HepG2 (cell line): ENCODE results near the gene PCP4. TPM values are rescaled to one million over a fixed set of nuclear protein-coding genes. Genes with fewer than 3 reads are reported as not detected.

Experiments
- ATAC-seq: fragments of 200-7000 bp; cut with Tn5 transposase; 3 replicates; pipeline ENCODE4 v1.9.1; 2020; ENCODE audit warnings: mild to moderate bottlenecking, moderate library complexity
- BruUV-seq: library from RNA; stranded (reverse); fragments of 400-500 nt; replicated peaks from 2 replicates; lab custom pipeline; 2021; lab: Mats Ljungman, UMichigan
- CTCF ChIA-PET: fragments of 300-600 bp; formaldehyde crosslinking; extraction: SDS; loops from one replicate; lab custom pipeline; 2021; ENCODE audit warnings: low total read pairs, inconsistent platforms, low intra/inter-chr PET ratio; lab: Yijun Ruan, JAX
- POLR2A ChIA-PET: fragments of 350-600 bp; sonication (Branson Sonifier 250); formaldehyde crosslinking; loops from one replicate; lab custom pipeline; 2020; ENCODE audit warnings: antibody characterized with exemption, inconsistent platforms; lab: Yijun Ruan, JAX
- DNase-seq: peaks from one replicate; pipeline ENCODE4 v3.0.0-alpha.2; 2015; ENCODE audit warnings: low spot score
- FAIRE-seq: peaks from 3 replicates; lab custom pipeline; 2011; peaks lifted over from hg19 to GRCh38; lab: Jason Lieb, UNC
- H2AFZ ChIP-seq: one replicate; pipeline ENCODE4 v1.6.1; 2011; ENCODE audit warnings: low read length, inconsistent platforms
- H3K27ac ChIP-seq: fragments of 300-600 bp; 3 replicates; pipeline ENCODE4 v1.8.0; 2011; ENCODE audit warnings: mixed run types, mild to moderate bottlenecking, mixed read lengths, low read length, inconsistent platforms; ENCODE audit not compliant: insufficient read depth; ENCODE audit errors: extremely low read length
- H3K27me3 ChIP-seq, 2 experiments: fragments of 200-600 bp in 1 of 2; 2 replicates in 1 of 2; 3 replicates in 1 of 2; pipeline versions ENCODE4 v1.6.0 to v1.8.0; 2011; ENCODE audit warnings: low read length in 2 of 2, mild to moderate bottlenecking in 2 of 2, moderate library complexity in 2 of 2, inconsistent platforms in 1 of 2; ENCODE audit not compliant: insufficient read depth in 2 of 2, control insufficient read depth in 1 of 2
- H3K36me3 ChIP-seq, 2 experiments: fragments of 200-600 bp in 1 of 2; replicated peaks in 1 of 2; 2 replicates in 1 of 2; 3 replicates in 1 of 2; pipeline versions ENCODE4 v1.5.1 to v1.8.0; 2011; ENCODE audit warnings: low read length in 2 of 2, inconsistent platforms in 1 of 2; ENCODE audit not compliant: insufficient read depth in 2 of 2, control insufficient read depth in 1 of 2
- H3K4me1 ChIP-seq: 2 replicates; pipeline ENCODE4 v1.5.1; 2012; ENCODE audit warnings: low read length, inconsistent platforms; ENCODE audit not compliant: insufficient read depth
- H3K4me2 ChIP-seq: 2 replicates; pipeline ENCODE4 v1.6.0; 2011; ENCODE audit warnings: low read depth, low read length, inconsistent platforms
- H3K4me3 ChIP-seq, 3 experiments: fragments of 200-600 bp in 1 of 3; sonication (generic), shearing (Covaris generic) in 1 of 3; replicated peaks in 1 of 3; 2 replicates each; pipeline ENCODE4 v1.5.1; 2011 to 2016; ENCODE audit warnings: low read length in 3 of 3, inconsistent platforms in 2 of 3, low read depth in 2 of 3, mild to moderate bottlenecking in 2 of 3, control low read depth in 1 of 3, mixed read lengths in 1 of 3; ENCODE audit not compliant: insufficient read depth in 1 of 3
- H3K79me2 ChIP-seq: one replicate; pipeline ENCODE4 v1.6.1; 2011; ENCODE audit warnings: low read length, inconsistent platforms; ENCODE audit not compliant: insufficient read depth
- H3K9ac ChIP-seq: 2 replicates; pipeline ENCODE4 v1.6.0; 2011; ENCODE audit warnings: mild to moderate bottlenecking, low read depth, low read length, inconsistent platforms; ENCODE audit not compliant: insufficient read depth
- H3K9me3 ChIP-seq: 2 replicates; pipeline ENCODE4 v1.5.1; 2012; ENCODE audit warnings: mild to moderate bottlenecking, low read length
- H4K20me1 ChIP-seq: 2 replicates; pipeline ENCODE4 v1.6.0; 2011; ENCODE audit warnings: inconsistent platforms, mild to moderate bottlenecking, low read length, moderate library complexity; ENCODE audit not compliant: insufficient read depth
- ETS1 ChIP-seq: sonication (generic); formaldehyde crosslinking; IDR thresholded peaks from 2 replicates; pipeline ENCODE4 v1.4.0; 2020; ENCODE audit warnings: missing genetic modification reagents
- FOXP1 ChIP-seq, 2 experiments: fragments of 450-650 bp in 1 of 2; IDR thresholded peaks; 2 replicates each; pipeline ENCODE4 v1.6.1; 2017 to 2018; ENCODE audit warnings: antibody characterized with exemption in 1 of 2
- MTF1 ChIP-seq: sonication (generic); formaldehyde crosslinking; IDR thresholded peaks from 2 replicates; pipeline ENCODE4 v1.5.0; 2020; ENCODE audit warnings: missing genetic modification reagents
- NBN ChIP-seq: fragments of 450-650 bp; conservative IDR thresholded peaks from 2 replicates; pipeline ENCODE4 v1.6.1; 2017
- PCBP1 ChIP-seq: fragments of 200-400 bp; formaldehyde crosslinking; IDR thresholded peaks from 2 replicates; pipeline ENCODE4 v1.6.1; 2017; ENCODE audit warnings: mild to moderate bottlenecking, low read depth, low read length, borderline replicate concordance
- RBM22 ChIP-seq: fragments of 200-400 bp; formaldehyde crosslinking; optimal IDR thresholded peaks from 2 replicates; pipeline ENCODE3; 2017; ENCODE audit warnings: mild to moderate bottlenecking, low read length, moderate library complexity
- RERE ChIP-seq: IDR thresholded peaks from 2 replicates; pipeline ENCODE4 v1.6.1; 2016; ENCODE audit warnings: low read depth, missing genetic modification reagents, missing compliant biosample characterization
- RNF219 ChIP-seq: sonication (generic); formaldehyde crosslinking; IDR thresholded peaks from 2 replicates; pipeline ENCODE4 v1.5.0; 2020; ENCODE audit warnings: mild to moderate bottlenecking, missing genetic modification reagents
- SKI ChIP-seq: fragments of 450-650 bp; IDR thresholded peaks from one replicate; pipeline ENCODE4 v1.6.1; 2018; ENCODE audit warnings: mild to moderate bottlenecking; ENCODE audit not compliant: partially characterized antibody
- SP1 ChIP-seq, 2 experiments: fragments of 450-650 bp in 1 of 2; sonication (generic) in 1 of 2; formaldehyde crosslinking in 1 of 2; IDR thresholded peaks; 2 replicates each; pipeline versions ENCODE4 v1.4.0 to v1.6.1; 2016 to 2020; ENCODE audit warnings: missing genetic modification reagents in 1 of 2
- YEATS2 ChIP-seq: sonication (generic); formaldehyde crosslinking; IDR thresholded peaks from 2 replicates; pipeline ENCODE4 v1.4.0; 2020; ENCODE audit warnings: missing genetic modification reagents, borderline replicate concordance
- ZIK1 ChIP-seq: sonication (generic); formaldehyde crosslinking; IDR thresholded peaks from 2 replicates; pipeline ENCODE4 v1.5.0; 2020; ENCODE audit warnings: mild to moderate bottlenecking, low read depth, missing genetic modification reagents, borderline replicate concordance
- ZNF737 ChIP-seq: sonication (generic); formaldehyde crosslinking; IDR thresholded peaks from 2 replicates; pipeline ENCODE4 v1.5.0; 2020; ENCODE audit warnings: missing genetic modification reagents, mild to moderate bottlenecking, borderline replicate concordance
- ZNF784 ChIP-seq: sonication (generic); formaldehyde crosslinking; IDR thresholded peaks from 2 replicates; pipeline ENCODE4 v1.5.1; 2020; ENCODE audit warnings: missing genetic modification reagents, mild to moderate bottlenecking, borderline replicate concordance
- WGBS: methylation state at CpG from one replicate; pipeline ENCODE4 v1.1.6; 2017; ENCODE audit warnings: low lambda C conversion rate; 5-methylcytosine and 5-hydroxymethylcytosine counted together
- in situ Hi-C: cut with HindIII; loops from 2 replicates; pipeline ENCODE4 v1.10.0; 2017; ENCODE audit warnings: low pct_unique_long_range_greater_than_20kb; ENCODE audit not compliant: extremely low pct_ligation_motif_present
- intact Hi-C: fragments of 100-400 bp; cut with micrococcal nuclease; formaldehyde crosslinking; loops from one replicate; pipeline ENCODE4 v1.10.0; 2022; ENCODE audit not compliant: unreplicated experiment
- polyA plus RNA-seq, 8 experiments: library from polyadenylated mRNA; depleted of rRNA in 3 of 8; stranded (reverse) in 7 of 8; unstranded in 1 of 8; fragments of >200 nt; fragmentation: Illumina TruSeq in 4 of 8; extraction: Trizol in 4 of 8; gene quantifications; 2 replicates each; pipeline versions ENCODE4 v1.2.1 to v1.2.3, GENCODE V29; 2011 to 2016; ENCODE audit warnings: low read depth in 4 of 8, missing spikeins in 1 of 8, mixed read lengths in 1 of 8; ENCODE audit not compliant: insufficient read depth in 1 of 8
- total RNA-seq, 5 experiments: library from RNA; depleted of rRNA; stranded (reverse); fragments of >200 nt; fragmentation: Illumina TruSeq; extraction: Trizol; gene quantifications; 2 replicates each; pipeline ENCODE4 v1.2.3, GENCODE V29; 2016; ENCODE audit warnings: low read depth in 1 of 5

The PCP4 gene
- total and polyA plus RNA-seq, 2 of the 13 experiments (the other 11 are each of a cell fraction or from before 2014, with no cell fraction given): not detected

GRCh38 chr21:39818557-39818956 lies 48.7 kb upstream of the PCP4 start:
- no peak for ATAC-seq
- Histone ChIP-seq H3K9ac (no peak overlapping the region), H3K27ac (no peak overlapping the region), H3K4me3 (no peak overlapping the region), H3K4me1 (no peaks in the 10 kb centered on the region), H2AFZ (no peak overlapping the region), H3K4me2 (no peak overlapping the region), H3K36me3 (no peaks in the 10 kb centered on the region), H3K79me2 (no peaks in the 10 kb centered on the region), H3K9me3 (peaks cover 80% of the 10 kb centered on the region), H4K20me1 (no peaks in the 10 kb centered on the region), H3K27me3 (no peaks in the 10 kb centered on the region)
- ChIA-PET CTCF (no interaction called here), POLR2A (no interaction called here)
- WGBS: 0% methylated on average over 2 of the region's 2 CpGs
- no peak for FAIRE-seq
- BruUV-seq: no TSS peak
- in situ Hi-C loops (no loop called here), intact Hi-C loops (no loop called here)
- DNase-seq: no peak
- TF ChIP-seq SKI: no peak
- TF ChIP-seq SP1 (IDR thresholded peaks at IDR 0.05): no peak
- no peak for TF ChIP-seq SP1 (CRISPR knock-in tag; IDR thresholded peaks at IDR 0.05)
- no peak for TF ChIP-seq NBN
- no peak for TF ChIP-seq RBM22
- TF ChIP-seq MTF1 (CRISPR knock-in tag): no peak
- no peak for TF ChIP-seq ZNF737
- no peak for TF ChIP-seq FOXP1 (IDR thresholded peaks at IDR 0.05)
- no peak for TF ChIP-seq FOXP1 (CRISPR knock-in tag; IDR thresholded peaks at IDR 0.05)
- no peak for TF ChIP-seq YEATS2 (CRISPR knock-in tag)
- TF ChIP-seq ZIK1 (CRISPR knock-in tag): no peak
- no peak for TF ChIP-seq RNF219 (CRISPR knock-in tag)
- no peak for TF ChIP-seq ETS1 (CRISPR knock-in tag)
- TF ChIP-seq PCBP1: no peak
- TF ChIP-seq ZNF784 (CRISPR knock-in tag): no peak
- TF ChIP-seq RERE (CRISPR knock-in tag): no peak
